HepG2 (cell line): ENCODE measurements around the gene ELFN1. TPM values are rescaled to one million over a fixed set of nuclear protein-coding genes. Genes with fewer than 3 reads are reported as not detected.

Source experiments
- ARHGAP35 ChIP-seq: sonication (generic); formaldehyde crosslinking; IDR thresholded peaks from 2 replicates; pipeline ENCODE4 v1.9.0; 2022; ENCODE audit warnings: mild to moderate bottlenecking, inconsistent platforms, moderate library complexity, missing genetic modification reagents, borderline replicate concordance
- CCAR2 ChIP-seq: fragments of 200-400 bp; formaldehyde crosslinking; optimal IDR thresholded peaks from 2 replicates; pipeline ENCODE3; 2018; ENCODE audit warnings: low read depth, mild to moderate bottlenecking, low read length, moderate library complexity
- IKZF1 ChIP-seq: fragments of 450-650 bp; IDR thresholded peaks from 2 replicates; pipeline ENCODE4 v1.7.1; 2016
- MTF2 ChIP-seq: sonication (generic); formaldehyde crosslinking; IDR thresholded peaks from 2 replicates; pipeline ENCODE4 v1.5.0; 2020; ENCODE audit warnings: missing genetic modification reagents, borderline replicate concordance
- NFE2L1 ChIP-seq: sonication (generic); formaldehyde crosslinking; IDR thresholded peaks from 2 replicates; pipeline ENCODE4 v1.4.0; 2020; ENCODE audit warnings: missing genetic modification reagents, mild to moderate bottlenecking, borderline replicate concordance
- PHF5A ChIP-seq: IDR thresholded peaks from one replicate; pipeline ENCODE4 v1.6.1; 2018; ENCODE audit warnings: low read depth, missing genetic modification reagents; ENCODE audit not compliant: unreplicated experiment
- SOX13 ChIP-seq, 3 experiments: fragments of 450-650 bp in 1 of 3; sonication (generic) in 1 of 3; formaldehyde crosslinking in 1 of 3; IDR thresholded peaks in 2 of 3; conservative IDR thresholded peaks in 1 of 3; 2 replicates each; pipeline versions ENCODE4 v1.5.0 to v1.6.1; 2016 to 2020; ENCODE audit warnings: antibody characterized with exemption in 1 of 3, mild to moderate bottlenecking in 1 of 3, missing compliant biosample characterization in 1 of 3, missing genetic modification reagents in 1 of 3, moderate library complexity in 1 of 3
- WIZ ChIP-seq: sonication (generic); formaldehyde crosslinking; IDR thresholded peaks from 2 replicates; pipeline ENCODE4 v1.5.1; 2020; ENCODE audit warnings: mild to moderate bottlenecking, missing genetic modification reagents
- ZNF205 ChIP-seq: IDR thresholded peaks from 2 replicates; pipeline ENCODE4 v1.6.1; 2018; ENCODE audit warnings: missing biosample characterization, missing genetic modification reagents
- ZNF383 ChIP-seq: sonication (generic); formaldehyde crosslinking; IDR thresholded peaks from 2 replicates; pipeline ENCODE4 v1.4.0; 2020; ENCODE audit warnings: missing genetic modification reagents, mild to moderate bottlenecking, borderline replicate concordance
- ZNF7 ChIP-seq: IDR thresholded peaks from 2 replicates; pipeline ENCODE4 v1.6.1; 2016; ENCODE audit warnings: missing biosample characterization, missing genetic modification reagents
- polyA plus RNA-seq, 8 experiments: library from polyadenylated mRNA; depleted of rRNA in 3 of 8; stranded (reverse) in 7 of 8; unstranded in 1 of 8; fragments of >200 nt; fragmentation: Illumina TruSeq in 4 of 8; extraction: Trizol in 4 of 8; gene quantifications; 2 replicates each; pipeline versions ENCODE4 v1.2.1 to v1.2.3, GENCODE V29; 2011 to 2016; ENCODE audit warnings: low read depth in 4 of 8, missing spikeins in 1 of 8, mixed read lengths in 1 of 8; ENCODE audit not compliant: insufficient read depth in 1 of 8
- total RNA-seq, 5 experiments: library from RNA; depleted of rRNA; stranded (reverse); fragments of >200 nt; fragmentation: Illumina TruSeq; extraction: Trizol; gene quantifications; 2 replicates each; pipeline ENCODE4 v1.2.3, GENCODE V29; 2016; ENCODE audit warnings: low read depth in 1 of 5
- TF ChIP-seq, protein P1 (sequence below): sonication (generic); formaldehyde crosslinking; IDR thresholded peaks from 2 replicates; pipeline ENCODE4 v1.8.0; 2022; ENCODE audit warnings: mild to moderate bottlenecking, missing genetic modification reagents, borderline replicate concordance
- TF ChIP-seq, protein P2 (sequence below): sonication (generic); formaldehyde crosslinking; conservative IDR thresholded peaks from 2 replicates; pipeline ENCODE4 v1.8.1; 2023; ENCODE audit warnings: missing genetic modification reagents
- TF ChIP-seq, protein P3 (sequence below): IDR thresholded peaks from 2 replicates; pipeline ENCODE4 v1.6.1; 2016; ENCODE audit warnings: missing compliant biosample characterization, missing genetic modification reagents, borderline replicate concordance
- TF ChIP-seq, protein P4 (sequence below): sonication (generic); formaldehyde crosslinking; IDR thresholded peaks from 2 replicates; pipeline ENCODE4 v1.4.0; 2020; ENCODE audit warnings: missing genetic modification reagents
- TF ChIP-seq, protein P5 (sequence below): sonication (generic); formaldehyde crosslinking; IDR thresholded peaks from 2 replicates; pipeline ENCODE4 v1.4.0; 2020; ENCODE audit warnings: mild to moderate bottlenecking, missing genetic modification reagents
- TF ChIP-seq, protein P6 (sequence below): sonication (generic); formaldehyde crosslinking; IDR thresholded peaks from 2 replicates; pipeline ENCODE4 v1.5.0; 2020; ENCODE audit warnings: missing genetic modification reagents
- TF ChIP-seq, protein P7 (sequence below): sonication (generic); formaldehyde crosslinking; IDR thresholded peaks from 2 replicates; pipeline ENCODE4 v1.5.1; 2020; ENCODE audit warnings: missing genetic modification reagents, mild to moderate bottlenecking, borderline replicate concordance

ELFN1 gene
- total and polyA plus RNA-seq, 2 of the 13 experiments (the other 11 are each of a cell fraction or from before 2014, with no cell fraction given) = 0.13 to 0.18 TPM

DNA sequence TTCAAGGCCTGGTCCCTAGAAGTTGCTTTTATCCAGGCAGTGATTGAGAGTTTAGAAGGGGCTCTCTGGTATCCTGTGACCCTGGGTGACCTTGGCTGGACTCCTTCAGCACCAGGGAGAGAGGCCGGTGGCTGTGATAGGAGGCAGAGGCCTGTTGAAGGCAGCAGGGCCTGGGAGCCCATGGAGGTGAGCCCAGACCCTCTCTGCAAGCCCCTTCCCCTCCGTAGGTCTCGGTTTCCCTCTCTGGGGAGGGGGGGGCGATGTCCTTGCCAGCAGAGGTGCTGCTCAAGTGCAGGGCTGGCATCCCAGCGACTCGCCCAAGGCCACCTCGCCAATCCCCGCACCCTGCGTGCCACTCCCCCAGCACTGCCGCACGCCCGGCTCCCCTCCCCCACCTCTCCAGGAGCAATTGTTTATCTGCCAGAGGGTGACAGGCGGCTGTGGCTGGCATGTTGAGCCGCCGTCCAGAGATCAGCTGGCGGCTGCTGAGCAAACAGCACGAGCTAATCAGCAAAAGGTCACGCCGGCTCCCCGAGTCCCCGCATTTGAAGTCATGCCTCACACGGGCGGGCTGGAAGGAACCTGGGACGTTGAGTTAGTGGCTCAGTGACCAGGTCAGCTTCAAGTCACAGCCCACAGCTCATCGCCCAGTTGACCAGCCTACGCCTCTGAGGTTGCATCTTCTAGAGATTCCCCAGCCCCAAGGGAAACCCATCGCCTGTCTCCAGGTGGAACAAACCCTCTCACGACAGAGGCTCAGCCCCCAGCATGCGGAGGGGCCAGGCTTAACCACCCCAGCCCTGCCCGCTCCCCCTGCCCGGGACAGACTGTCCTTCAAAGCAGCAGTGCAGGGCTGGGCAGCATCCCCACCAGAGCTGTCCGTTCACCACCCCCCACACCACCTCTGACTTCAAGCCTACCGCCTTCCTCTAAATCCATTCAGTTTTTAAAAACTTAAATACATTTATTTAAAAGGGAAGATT lies 43.7 kb downstream of the ELFN1 start (continued):
- peak; percentile 87 for TF ChIP-seq SOX13 (IDR thresholded peaks at IDR 0.05)
- TF ChIP-seq SOX13 (CRISPR knock-in tag; conservative IDR thresholded peaks at IDR 0.05 in 1 of 2, IDR thresholded peaks at IDR 0.05 in 1 of 2) = peak in 1 of 2 experiments; percentile 91; a peak in 2 of 4 replicates
- TF ChIP-seq WIZ (CRISPR knock-in tag) = peak; percentile 92
- TF ChIP-seq IKZF1 = no peak
- no peak; the same call in 1 of the 2 replicates for TF ChIP-seq MTF2 (CRISPR knock-in tag)
- 0 out of 2 replicates have a peak, but pooled peaks have one; percentile 50 for TF ChIP-seq NFE2L1
- TF ChIP-seq ZNF205 = peak; percentile 82
- TF ChIP-seq, protein P1, sequence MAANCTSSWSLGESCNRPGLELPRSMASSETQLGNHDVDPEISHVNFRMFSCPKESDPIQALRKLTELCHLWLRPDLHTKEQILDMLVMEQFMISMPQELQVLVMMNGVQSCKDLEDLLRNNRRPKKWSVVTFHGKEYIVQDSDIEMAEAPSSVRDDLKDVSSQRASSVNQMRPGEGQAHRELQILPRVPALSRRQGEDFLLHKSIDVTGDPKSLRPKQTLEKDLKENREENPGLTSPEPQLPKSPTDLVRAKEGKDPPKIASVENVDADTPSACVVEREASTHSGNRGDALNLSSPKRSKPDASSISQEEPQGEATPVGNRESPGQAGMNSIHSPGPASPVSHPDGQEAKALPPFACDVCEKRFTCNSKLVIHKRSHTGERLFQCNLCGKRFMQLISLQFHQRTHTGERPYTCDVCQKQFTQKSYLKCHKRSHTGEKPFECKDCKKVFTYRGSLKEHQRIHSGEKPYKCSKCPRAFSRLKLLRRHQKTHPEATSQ (CRISPR knock-in tag) = peak; percentile 97
- TF ChIP-seq, protein P2, sequence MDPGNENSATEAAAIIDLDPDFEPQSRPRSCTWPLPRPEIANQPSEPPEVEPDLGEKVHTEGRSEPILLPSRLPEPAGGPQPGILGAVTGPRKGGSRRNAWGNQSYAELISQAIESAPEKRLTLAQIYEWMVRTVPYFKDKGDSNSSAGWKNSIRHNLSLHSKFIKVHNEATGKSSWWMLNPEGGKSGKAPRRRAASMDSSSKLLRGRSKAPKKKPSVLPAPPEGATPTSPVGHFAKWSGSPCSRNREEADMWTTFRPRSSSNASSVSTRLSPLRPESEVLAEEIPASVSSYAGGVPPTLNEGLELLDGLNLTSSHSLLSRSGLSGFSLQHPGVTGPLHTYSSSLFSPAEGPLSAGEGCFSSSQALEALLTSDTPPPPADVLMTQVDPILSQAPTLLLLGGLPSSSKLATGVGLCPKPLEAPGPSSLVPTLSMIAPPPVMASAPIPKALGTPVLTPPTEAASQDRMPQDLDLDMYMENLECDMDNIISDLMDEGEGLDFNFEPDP = no peak
- TF ChIP-seq, protein P3, sequence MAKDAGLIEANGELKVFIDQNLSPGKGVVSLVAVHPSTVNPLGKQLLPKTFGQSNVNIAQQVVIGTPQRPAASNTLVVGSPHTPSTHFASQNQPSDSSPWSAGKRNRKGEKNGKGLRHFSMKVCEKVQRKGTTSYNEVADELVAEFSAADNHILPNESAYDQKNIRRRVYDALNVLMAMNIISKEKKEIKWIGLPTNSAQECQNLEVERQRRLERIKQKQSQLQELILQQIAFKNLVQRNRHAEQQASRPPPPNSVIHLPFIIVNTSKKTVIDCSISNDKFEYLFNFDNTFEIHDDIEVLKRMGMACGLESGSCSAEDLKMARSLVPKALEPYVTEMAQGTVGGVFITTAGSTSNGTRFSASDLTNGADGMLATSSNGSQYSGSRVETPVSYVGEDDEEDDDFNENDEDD (CRISPR knock-in tag) = peak; percentile 81; the same call in 1 of the 2 replicates
- no peak for TF ChIP-seq ZNF383 (CRISPR knock-in tag)
- TF ChIP-seq, protein P4, sequence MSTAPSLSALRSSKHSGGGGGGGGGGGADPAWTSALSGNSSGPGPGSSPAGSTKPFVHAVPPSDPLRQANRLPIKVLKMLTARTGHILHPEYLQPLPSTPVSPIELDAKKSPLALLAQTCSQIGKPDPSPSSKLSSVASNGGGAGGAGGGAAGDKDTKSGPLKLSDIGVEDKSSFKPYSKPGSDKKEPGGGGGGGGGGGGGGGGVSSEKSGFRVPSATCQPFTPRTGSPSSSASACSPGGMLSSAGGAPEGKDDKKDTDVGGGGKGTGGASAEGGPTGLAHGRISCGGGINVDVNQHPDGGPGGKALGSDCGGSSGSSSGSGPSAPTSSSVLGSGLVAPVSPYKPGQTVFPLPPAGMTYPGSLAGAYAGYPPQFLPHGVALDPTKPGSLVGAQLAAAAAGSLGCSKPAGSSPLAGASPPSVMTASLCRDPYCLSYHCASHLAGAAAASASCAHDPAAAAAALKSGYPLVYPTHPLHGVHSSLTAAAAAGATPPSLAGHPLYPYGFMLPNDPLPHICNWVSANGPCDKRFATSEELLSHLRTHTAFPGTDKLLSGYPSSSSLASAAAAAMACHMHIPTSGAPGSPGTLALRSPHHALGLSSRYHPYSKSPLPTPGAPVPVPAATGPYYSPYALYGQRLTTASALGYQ (CRISPR knock-in tag) = peak; percentile 97
- TF ChIP-seq, protein P5, sequence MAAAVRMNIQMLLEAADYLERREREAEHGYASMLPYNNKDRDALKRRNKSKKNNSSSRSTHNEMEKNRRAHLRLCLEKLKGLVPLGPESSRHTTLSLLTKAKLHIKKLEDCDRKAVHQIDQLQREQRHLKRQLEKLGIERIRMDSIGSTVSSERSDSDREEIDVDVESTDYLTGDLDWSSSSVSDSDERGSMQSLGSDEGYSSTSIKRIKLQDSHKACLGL = no peak; the same call in 1 of the 2 replicates
- TF ChIP-seq, protein P6, sequence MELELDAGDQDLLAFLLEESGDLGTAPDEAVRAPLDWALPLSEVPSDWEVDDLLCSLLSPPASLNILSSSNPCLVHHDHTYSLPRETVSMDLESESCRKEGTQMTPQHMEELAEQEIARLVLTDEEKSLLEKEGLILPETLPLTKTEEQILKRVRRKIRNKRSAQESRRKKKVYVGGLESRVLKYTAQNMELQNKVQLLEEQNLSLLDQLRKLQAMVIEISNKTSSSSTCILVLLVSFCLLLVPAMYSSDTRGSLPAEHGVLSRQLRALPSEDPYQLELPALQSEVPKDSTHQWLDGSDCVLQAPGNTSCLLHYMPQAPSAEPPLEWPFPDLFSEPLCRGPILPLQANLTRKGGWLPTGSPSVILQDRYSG (CRISPR knock-in tag) = no peak
- no peak for TF ChIP-seq CCAR2
- TF ChIP-seq ZNF7 = no peak
- peak; percentile 80 for TF ChIP-seq PHF5A (CRISPR knock-in tag)
- TF ChIP-seq, protein P7, sequence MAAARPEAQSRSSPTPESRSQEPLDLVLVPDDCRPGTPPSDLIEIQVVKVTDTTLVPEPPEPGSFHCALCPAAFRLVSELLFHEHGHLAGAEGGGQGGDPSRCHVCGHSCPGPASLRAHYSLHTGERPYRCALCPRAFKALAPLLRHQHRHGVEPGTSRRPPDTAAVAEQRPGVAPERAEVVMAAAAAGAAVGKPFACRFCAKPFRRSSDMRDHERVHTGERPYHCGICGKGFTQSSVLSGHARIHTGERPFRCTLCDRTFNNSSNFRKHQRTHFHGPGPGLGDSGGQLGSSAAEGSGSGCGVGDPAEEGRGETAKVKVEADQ = peak; percentile 80
- TF ChIP-seq ARHGAP35 (CRISPR knock-in tag) = no peak
